Measurements from ENCODE around the gene PCDH10.
A peak's percentile ranks its signal among the peaks of the same experiment; 100 is the strongest.

Gene PCDH10, protein sequence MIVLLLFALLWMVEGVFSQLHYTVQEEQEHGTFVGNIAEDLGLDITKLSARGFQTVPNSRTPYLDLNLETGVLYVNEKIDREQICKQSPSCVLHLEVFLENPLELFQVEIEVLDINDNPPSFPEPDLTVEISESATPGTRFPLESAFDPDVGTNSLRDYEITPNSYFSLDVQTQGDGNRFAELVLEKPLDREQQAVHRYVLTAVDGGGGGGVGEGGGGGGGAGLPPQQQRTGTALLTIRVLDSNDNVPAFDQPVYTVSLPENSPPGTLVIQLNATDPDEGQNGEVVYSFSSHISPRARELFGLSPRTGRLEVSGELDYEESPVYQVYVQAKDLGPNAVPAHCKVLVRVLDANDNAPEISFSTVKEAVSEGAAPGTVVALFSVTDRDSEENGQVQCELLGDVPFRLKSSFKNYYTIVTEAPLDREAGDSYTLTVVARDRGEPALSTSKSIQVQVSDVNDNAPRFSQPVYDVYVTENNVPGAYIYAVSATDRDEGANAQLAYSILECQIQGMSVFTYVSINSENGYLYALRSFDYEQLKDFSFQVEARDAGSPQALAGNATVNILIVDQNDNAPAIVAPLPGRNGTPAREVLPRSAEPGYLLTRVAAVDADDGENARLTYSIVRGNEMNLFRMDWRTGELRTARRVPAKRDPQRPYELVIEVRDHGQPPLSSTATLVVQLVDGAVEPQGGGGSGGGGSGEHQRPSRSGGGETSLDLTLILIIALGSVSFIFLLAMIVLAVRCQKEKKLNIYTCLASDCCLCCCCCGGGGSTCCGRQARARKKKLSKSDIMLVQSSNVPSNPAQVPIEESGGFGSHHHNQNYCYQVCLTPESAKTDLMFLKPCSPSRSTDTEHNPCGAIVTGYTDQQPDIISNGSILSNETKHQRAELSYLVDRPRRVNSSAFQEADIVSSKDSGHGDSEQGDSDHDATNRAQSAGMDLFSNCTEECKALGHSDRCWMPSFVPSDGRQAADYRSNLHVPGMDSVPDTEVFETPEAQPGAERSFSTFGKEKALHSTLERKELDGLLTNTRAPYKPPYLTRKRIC

GRCh38 chr4:133148690-133149363 is at the start of gene PCDH10:
PCDH10 (plus strand) TSS chr4:133149294; CDS start chr4:133150141, 847 bp downstream.
- TF ChIP-seq, protein P1, sequence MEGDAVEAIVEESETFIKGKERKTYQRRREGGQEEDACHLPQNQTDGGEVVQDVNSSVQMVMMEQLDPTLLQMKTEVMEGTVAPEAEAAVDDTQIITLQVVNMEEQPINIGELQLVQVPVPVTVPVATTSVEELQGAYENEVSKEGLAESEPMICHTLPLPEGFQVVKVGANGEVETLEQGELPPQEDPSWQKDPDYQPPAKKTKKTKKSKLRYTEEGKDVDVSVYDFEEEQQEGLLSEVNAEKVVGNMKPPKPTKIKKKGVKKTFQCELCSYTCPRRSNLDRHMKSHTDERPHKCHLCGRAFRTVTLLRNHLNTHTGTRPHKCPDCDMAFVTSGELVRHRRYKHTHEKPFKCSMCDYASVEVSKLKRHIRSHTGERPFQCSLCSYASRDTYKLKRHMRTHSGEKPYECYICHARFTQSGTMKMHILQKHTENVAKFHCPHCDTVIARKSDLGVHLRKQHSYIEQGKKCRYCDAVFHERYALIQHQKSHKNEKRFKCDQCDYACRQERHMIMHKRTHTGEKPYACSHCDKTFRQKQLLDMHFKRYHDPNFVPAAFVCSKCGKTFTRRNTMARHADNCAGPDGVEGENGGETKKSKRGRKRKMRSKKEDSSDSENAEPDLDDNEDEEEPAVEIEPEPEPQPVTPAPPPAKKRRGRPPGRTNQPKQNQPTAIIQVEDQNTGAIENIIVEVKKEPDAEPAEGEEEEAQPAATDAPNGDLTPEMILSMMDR (IDR thresholded peaks at IDR 0.05; ENCODE audit: extremely low read depth, insufficient read depth, missing control alignments), result no peak
- DNase-seq (ENCODE audit: low spot score), result peak; percentile 85
- in situ Hi-C loops (cut with MboI; ENCODE audit: low pct_unique_long_range_greater_than_20kb, low sequenced_read_pairs, unreplicated experiment), result no loop called here

GRCh38 chr4:133102043-133102442 is 47.1 kb upstream of the PCDH10 start:
- DNase-seq (ENCODE audit: low spot score), result no peak
- TF ChIP-seq, protein P1 (IDR thresholded peaks at IDR 0.05; ENCODE audit: extremely low read depth, insufficient read depth, missing control alignments), result no peak
- in situ Hi-C loops (cut with MboI; ENCODE audit: low pct_unique_long_range_greater_than_20kb, low sequenced_read_pairs, unreplicated experiment), result no loop called here

DNA sequence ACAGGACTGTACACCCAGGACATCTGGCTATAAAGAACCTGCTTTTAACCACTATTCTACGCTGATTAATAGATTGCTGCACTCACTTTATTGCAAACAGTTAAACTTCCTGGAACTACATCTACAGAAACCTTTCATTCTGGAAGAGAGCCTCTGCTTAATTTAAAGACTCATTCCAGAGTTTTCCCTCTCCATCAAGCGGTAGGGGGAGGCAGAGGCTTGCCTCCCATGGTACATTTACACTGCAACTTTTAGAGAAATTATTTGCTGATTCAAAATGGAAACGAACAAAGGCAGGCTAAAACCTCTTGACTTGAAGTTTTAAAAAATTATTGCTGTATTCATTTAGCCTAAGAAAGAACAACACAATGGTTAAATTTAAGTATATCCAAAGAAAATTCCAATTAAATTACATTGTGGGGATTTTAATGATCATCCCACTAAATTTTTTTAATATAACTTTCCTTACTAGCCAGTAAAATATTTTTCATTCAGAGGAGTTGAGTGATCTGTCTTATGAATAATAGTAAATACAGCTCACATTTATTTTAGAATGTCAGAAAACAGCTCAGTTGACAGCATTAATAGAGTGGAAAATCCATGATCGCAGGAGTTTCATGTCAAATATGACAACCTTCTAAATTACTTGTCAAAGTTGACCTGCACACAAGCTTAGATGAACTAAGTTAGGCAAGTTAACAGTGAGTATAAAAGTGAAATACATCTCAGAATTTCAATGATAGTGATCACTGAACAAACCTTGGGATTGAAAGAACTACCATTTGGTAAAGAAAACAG is 46.3 kb upstream of the PCDH10 start:
- in situ Hi-C loops (cut with MboI; ENCODE audit: low pct_unique_long_range_greater_than_20kb, low sequenced_read_pairs, unreplicated experiment), result no loop called here
- no peak for DNase-seq (ENCODE audit: low spot score)
- TF ChIP-seq, protein P1 (IDR thresholded peaks at IDR 0.05; ENCODE audit: extremely low read depth, insufficient read depth, missing control alignments), result no peak

DNA sequence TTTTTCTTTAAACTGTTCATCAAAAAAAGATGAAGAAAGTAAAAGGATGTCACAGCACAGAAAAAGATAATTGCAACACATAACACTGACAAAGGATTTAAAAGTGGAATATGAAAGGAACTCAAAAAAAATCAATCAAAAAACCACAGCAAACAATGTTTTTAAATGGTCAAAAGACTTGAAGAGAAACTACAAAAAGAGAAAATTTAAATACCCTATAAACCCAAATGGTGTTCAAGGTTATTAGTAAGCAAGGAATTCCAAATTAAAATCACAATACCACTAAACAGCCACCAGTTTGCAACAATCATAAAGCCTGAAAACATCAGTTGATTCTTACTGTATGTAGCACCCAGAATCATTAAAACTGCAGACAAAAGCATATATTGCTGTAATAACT is 36.5 kb upstream of the PCDH10 start:
- in situ Hi-C loops (cut with MboI; ENCODE audit: low pct_unique_long_range_greater_than_20kb, low sequenced_read_pairs, unreplicated experiment), result no loop called here
- no peak for DNase-seq (ENCODE audit: low spot score)
- TF ChIP-seq, protein P1 (IDR thresholded peaks at IDR 0.05; ENCODE audit: extremely low read depth, insufficient read depth, missing control alignments), result no peak

- in situ Hi-C loops (cut with MboI; ENCODE audit: low pct_unique_long_range_greater_than_20kb, low sequenced_read_pairs, unreplicated experiment), result no loop called here
- TF ChIP-seq, protein P1 (IDR thresholded peaks at IDR 0.05; ENCODE audit: extremely low read depth, insufficient read depth, missing control alignments), result no peak
- DNase-seq (ENCODE audit: low spot score), result no peak
Measured at GRCh38 chr4:133124746-133125145, 24.3 kb upstream of the PCDH10 start.
